Measurements from ENCODE around the gene ZBTB45.

Gene ZBTB45

DNA sequence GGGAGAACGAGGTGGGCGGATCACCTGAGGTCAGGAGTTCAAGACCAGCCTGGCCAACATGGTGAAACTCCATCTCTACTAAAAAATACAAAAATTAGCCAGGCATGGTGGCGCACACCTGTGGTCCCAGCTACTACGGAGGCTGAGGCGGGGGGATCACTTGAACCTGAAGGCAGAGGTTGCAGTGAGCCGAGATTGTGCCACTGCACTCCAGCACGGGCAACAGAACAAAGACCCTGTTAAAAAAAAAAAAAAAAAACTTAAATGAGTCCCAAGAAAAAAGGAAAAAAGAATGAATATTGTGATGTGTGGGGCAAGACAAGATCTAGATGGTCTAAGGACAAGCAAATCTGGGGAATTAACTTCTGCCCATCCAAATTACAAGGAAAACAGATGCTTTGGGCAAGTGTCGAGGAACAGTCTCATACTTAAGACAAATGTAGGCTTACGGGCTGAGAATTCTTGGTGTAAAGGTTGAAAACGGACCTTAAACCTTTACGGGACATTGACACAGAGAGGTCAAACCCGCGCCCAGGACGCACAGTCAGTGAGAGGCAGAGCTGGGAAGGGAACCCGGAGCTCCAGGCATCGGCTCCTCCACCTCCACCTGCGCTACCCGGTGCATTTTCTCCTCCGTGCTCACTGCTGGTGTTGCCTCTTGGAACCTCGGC, 53.4 kb downstream of the ZBTB45 start:
- Histone ChIP-seq H3K4me1 (ENCODE audit: control insufficient read depth in 1 of 2, insufficient read depth in 2 of 2, low read length in 2 of 2) (peaks cover 12 to 14% of the 10 kb centered on the region in 2 donors), H3K9ac (ENCODE audit: low read depth in 1 of 2, low read length in 2 of 2) (peak overlapping the region; percentile 15 to 72), H3K36me3 (ENCODE audit: control insufficient read depth in 1 of 2, insufficient read depth in 2 of 2, low read length in 2 of 2) (peaks cover 0 to 9% of the 10 kb centered on the region in 2 donors), H3K27me3 (ENCODE audit: control insufficient read depth in 1 of 2, insufficient read depth in 2 of 2, low read length in 2 of 2) (no peaks in the 10 kb centered on the region), H3K4me3 (ENCODE audit: low read depth in 1 of 2, low read length in 2 of 2) (peak overlapping the region; percentile 85 to 88), H3K9me3 (ENCODE audit: control insufficient read depth in 1 of 2, low read length in 2 of 2) (no peaks in the 10 kb centered on the region), H3K27ac (ENCODE audit: low read depth, low read length) (no peak overlapping the region)

Measured in duodenal mucosa (tissue), 2 donors.